Prostate gland (tissue), 2 donors: Measurements from ENCODE around the gene HS1BP3. TPM values are rescaled to one million over a fixed set of nuclear protein-coding genes. Genes with fewer than 3 reads are reported as not detected.

Experiments used
- DNase-seq: peaks from one replicate; pipeline ENCODE4 v3.0.0-alpha.2; 2019; ENCODE audit warnings: low spot score
- H3K27ac ChIP-seq, 2 donors: fragments of 200-600 bp; sonication (generic); 2 replicates each; pipeline ENCODE4 v1.5.1; 2017 to 2019
- H3K27me3 ChIP-seq: fragments of 200-600 bp; sonication (generic); replicated peaks from 2 replicates; pipeline ENCODE4 v1.5.1; 2019; ENCODE audit not compliant: insufficient read depth
- H3K36me3 ChIP-seq, 2 donors: fragments of 200-600 bp; sonication (generic); 1 replicate in 1 of 2; 2 replicates in 1 of 2; pipeline versions ENCODE4 v1.5.1 to v1.8.1; 2017 to 2019
- H3K4me1 ChIP-seq: fragments of 200-600 bp; sonication (generic); replicated peaks from 2 replicates; pipeline ENCODE4 v1.5.1; 2019
- H3K4me3 ChIP-seq, 2 donors: fragments of 200-600 bp; sonication (generic); 2 replicates each; pipeline ENCODE4 v1.5.1; 2017 to 2019
- H3K9me3 ChIP-seq: fragments of 200-600 bp; sonication (generic); 2 replicates; pipeline ENCODE4 v1.5.1; 2017
- CTCF ChIP-seq, 4 experiments: fragments of 200-600 bp in 2 of 4; fragments of 450-650 bp in 2 of 4; sonication (generic) in 2 of 4; IDR thresholded peaks; 1 replicate in 3 of 4; 2 replicates in 1 of 4; pipeline ENCODE4 v1.5.1; 2016 to 2019; ENCODE audit warnings: antibody characterized with exemption in 4 of 4, mild to moderate bottlenecking in 2 of 4, moderate library complexity in 2 of 4
- POLR2A ChIP-seq: fragments of 450-650 bp; IDR thresholded peaks from one replicate; pipeline ENCODE4 v1.6.1; 2016; ENCODE audit warnings: antibody characterized with exemption, mild to moderate bottlenecking
- POLR2AphosphoS5 ChIP-seq: sonication (generic); formaldehyde crosslinking; IDR thresholded peaks from one replicate; pipeline ENCODE4 v1.6.1; 2017; ENCODE audit warnings: antibody characterized with exemption
- WGBS: methylation state at CpG from one replicate; pipeline ENCODE4 v1.1.5; 2018; 5-methylcytosine and 5-hydroxymethylcytosine counted together
- intact Hi-C: fragments of 100-400 bp; cut with DNase I; formaldehyde crosslinking; loops from one replicate; pipeline ENCODE4 v1.14.2; 2022
- total RNA-seq, 2 donors: library from RNA; depleted of rRNA; stranded (reverse); fragments of >200 nt; gene quantifications; one replicate each; pipeline ENCODE4 v1.1.0, GENCODE V29; 2016

The HS1BP3 gene
- total RNA-seq, 2 donors from 2014 or later = 29.9 to 39.4 TPM

GRCh38 chr2:20620696-20621365, 30.1 kb downstream of the HS1BP3 start:
- H3K4me1 ChIP-seq = peaks cover 20% of the 10 kb centered on the region
- peak overlapping the region; percentile 32 to 86 for H3K27ac ChIP-seq
- no peak for DNase-seq
- TF ChIP-seq CTCF (IDR thresholded peaks at IDR 0.05) = no peak
- no peak for TF ChIP-seq POLR2AphosphoS5
- peaks cover 5 to 6% of the 10 kb centered on the region in 2 donors for H3K36me3 ChIP-seq
- no peaks in the 10 kb centered on the region for H3K27me3 ChIP-seq
- no peak overlapping the region for H3K4me3 ChIP-seq
- intact Hi-C loops = no loop called here
- no peaks in the 10 kb centered on the region for H3K9me3 ChIP-seq
- WGBS = 64% methylated on average over 4 of the region's 4 CpGs

- WGBS = 85% methylated on average over 8 of the region's 8 CpGs
- TF ChIP-seq CTCF (IDR thresholded peaks at IDR 0.05) (no peak), POLR2AphosphoS5 (peak; percentile 21)
- peaks cover 5 to 6% of the 10 kb centered on the region in 2 donors for H3K36me3 ChIP-seq
- H3K4me1 ChIP-seq = peaks cover 20% of the 10 kb centered on the region
- H3K9me3 ChIP-seq = no peaks in the 10 kb centered on the region
- DNase-seq = no peak
- H3K4me3 ChIP-seq = no peak overlapping the region
- intact Hi-C loops = no loop called here
- H3K27ac ChIP-seq = peak overlapping the region in 1 of 2 donors; percentile 86
- H3K27me3 ChIP-seq = no peaks in the 10 kb centered on the region
Observed at GRCh38 chr2:20620271-20620681, 30.6 kb downstream of the HS1BP3 start.

GRCh38 chr2:20619624-20620024, 31.3 kb downstream of the HS1BP3 start:
- no peaks in the 10 kb centered on the region for H3K27me3 ChIP-seq
- TF ChIP-seq POLR2AphosphoS5 (no peak), POLR2A (no peak), CTCF (IDR thresholded peaks at IDR 0.05) (no peak)
- H3K4me3 ChIP-seq = no peak overlapping the region
- peak overlapping the region; percentile 86 for H3K27ac ChIP-seq
- no peak for DNase-seq
- H3K9me3 ChIP-seq = no peaks in the 10 kb centered on the region
- peaks cover 5 to 6% of the 10 kb centered on the region in 2 donors for H3K36me3 ChIP-seq
- 90% methylated on average over 13 of the region's 13 CpGs for WGBS
- intact Hi-C loops = no loop called here
- H3K4me1 ChIP-seq = peaks cover 23% of the 10 kb centered on the region

- WGBS = 85% methylated on average over 15 of the region's 15 CpGs
- TF ChIP-seq POLR2AphosphoS5 = no peak
- no peak overlapping the region for H3K4me3 ChIP-seq
- intact Hi-C loops = no loop called here
- H3K27me3 ChIP-seq = no peaks in the 10 kb centered on the region
- H3K4me1 ChIP-seq = peaks cover 26% of the 10 kb centered on the region
- H3K36me3 ChIP-seq = peaks cover 5 to 6% of the 10 kb centered on the region in 2 donors
- H3K9me3 ChIP-seq = no peaks in the 10 kb centered on the region
- no peak for DNase-seq
- peak overlapping the region; percentile 86 for H3K27ac ChIP-seq
Observed at GRCh38 chr2:20618886-20619521, 31.9 kb downstream of the HS1BP3 start.

- H3K9me3 ChIP-seq = no peaks in the 10 kb centered on the region
- peak overlapping the region; percentile 86 for H3K27ac ChIP-seq
- intact Hi-C loops = no loop called here
- H3K4me3 ChIP-seq = no peak overlapping the region
- 63% methylated on average over 10 of the region's 10 CpGs for WGBS
- no peak for DNase-seq
- H3K27me3 ChIP-seq = no peaks in the 10 kb centered on the region
- peaks cover 5 to 6% of the 10 kb centered on the region in 2 donors for H3K36me3 ChIP-seq
- H3K4me1 ChIP-seq = peaks cover 26% of the 10 kb centered on the region
- TF ChIP-seq CTCF (IDR thresholded peaks at IDR 0.05) = no peak
- no peak for TF ChIP-seq POLR2AphosphoS5
- no peak for TF ChIP-seq POLR2A
Observed at GRCh38 chr2:20618468-20618885, 32.4 kb downstream of the HS1BP3 start.
